WTC11 (cell line): ENCODE data around the gene POLE2. TPM values are rescaled to one million over a fixed set of nuclear protein-coding genes. Genes with fewer than 3 reads are reported as not detected.

ENCODE experiments used
- ATAC-seq: fragments of 200-7000 bp; cut with Tn5 transposase; 2 replicates; pipeline ENCODE4 v1.10.0; 2021; ENCODE audit warnings: mild to moderate bottlenecking, moderate library complexity
- CTCF ChIA-PET: fragments of 300-600 bp; sonication (Branson Sonifier 250); formaldehyde crosslinking; loops from one replicate; lab custom pipeline; 2021; ENCODE audit warnings: antibody characterized with exemption; lab: Charles Lee
- POLR2A ChIA-PET: fragments of 350-600 bp; sonication (Branson Sonifier 250); formaldehyde crosslinking; loops from one replicate; lab custom pipeline; 2021; ENCODE audit warnings: antibody characterized with exemption; lab: Charles Lee
- DNase-seq: peaks from one replicate; pipeline ENCODE4 v3.0.0; 2021; ENCODE audit warnings: low spot score
- H3K27ac Mint-ChIP-seq: 2 replicates; pipeline ENCODE4 v1.8.0; 2021; ENCODE audit warnings: mixed read lengths
- H3K27me3 Mint-ChIP-seq: 2 replicates; pipeline ENCODE4 v1.8.0; 2021; ENCODE audit warnings: low read depth, mild to moderate bottlenecking, moderate library complexity, mixed read lengths
- H3K36me3 Mint-ChIP-seq: 2 replicates; pipeline ENCODE4 v1.8.0; 2021; ENCODE audit warnings: mixed read lengths
- H3K4me1 Mint-ChIP-seq: 2 replicates; pipeline ENCODE4 v1.8.0; 2022; ENCODE audit warnings: mixed read lengths
- H3K4me3 Mint-ChIP-seq: 2 replicates; pipeline ENCODE4 v1.8.0; 2021; ENCODE audit warnings: mild to moderate bottlenecking, moderate library complexity, mixed read lengths
- H3K9me3 Mint-ChIP-seq: 2 replicates; pipeline ENCODE4 v1.8.0; 2021; ENCODE audit warnings: mixed read lengths
- CBFB ChIP-seq: sonication (generic); formaldehyde crosslinking; IDR thresholded peaks from 2 replicates; pipeline ENCODE4 v1.8.1; 2022; ENCODE audit warnings: mild to moderate bottlenecking, low read depth, missing genetic modification reagents
- FOXP1 ChIP-seq: sonication (generic); formaldehyde crosslinking; IDR thresholded peaks from 2 replicates; pipeline ENCODE4 v1.8.0; 2022; ENCODE audit warnings: missing genetic modification reagents, mild to moderate bottlenecking, moderate library complexity, borderline replicate concordance
- JAZF1 ChIP-seq: fragments of 250-450 bp; sonication (Bioruptor Pico); IDR thresholded peaks from 2 replicates; pipeline ENCODE4 v1.9.0; 2021; ENCODE audit warnings: moderate library complexity, mild to moderate bottlenecking, inconsistent platforms
- KAT7 ChIP-seq: sonication (generic); formaldehyde crosslinking; IDR thresholded peaks from 2 replicates; pipeline ENCODE4 v1.8.1; 2023; ENCODE audit warnings: missing genetic modification reagents, mild to moderate bottlenecking, borderline replicate concordance
- MXD4 ChIP-seq: fragments of 250-450 bp; sonication (Bioruptor Pico); IDR thresholded peaks from 2 replicates; pipeline ENCODE4 v1.8.0; 2021; ENCODE audit warnings: mild to moderate bottlenecking, moderate library complexity, borderline replicate concordance
- TCF7 ChIP-seq: sonication (generic); formaldehyde crosslinking; IDR thresholded peaks from 2 replicates; pipeline ENCODE4 v1.8.0; 2022; ENCODE audit warnings: mild to moderate bottlenecking, low read depth, missing genetic modification reagents, moderate library complexity
- TEAD4 ChIP-seq: sonication (generic); formaldehyde crosslinking; IDR thresholded peaks from 2 replicates; pipeline ENCODE4 v1.8.0; 2022; ENCODE audit warnings: mild to moderate bottlenecking, missing genetic modification reagents
- TP53 ChIP-seq: sonication (generic); formaldehyde crosslinking; IDR thresholded peaks from 2 replicates; pipeline ENCODE4 v1.8.1; 2023; ENCODE audit warnings: mild to moderate bottlenecking, missing genetic modification reagents
- ZNF121 ChIP-seq: sonication (generic); formaldehyde crosslinking; IDR thresholded peaks from 2 replicates; pipeline ENCODE4 v1.8.0; 2023; ENCODE audit warnings: missing genetic modification reagents
- ZNF219 ChIP-seq: sonication (generic); formaldehyde crosslinking; IDR thresholded peaks from 2 replicates; pipeline ENCODE4 v1.8.0; 2023; ENCODE audit warnings: missing genetic modification reagents, mild to moderate bottlenecking, borderline replicate concordance
- ZNF416 ChIP-seq: fragments of 250-450 bp; sonication (Bioruptor Pico); IDR thresholded peaks from 2 replicates; pipeline ENCODE4 v1.9.0; 2021; ENCODE audit warnings: mild to moderate bottlenecking, inconsistent platforms
- total RNA-seq: library from RNA; stranded (reverse); gene quantifications from 3 replicates; pipeline ENCODE4 v1.2.3, GENCODE V29; 2021
- TF ChIP-seq, protein P1 (sequence below): sonication (generic); formaldehyde crosslinking; IDR thresholded peaks from 2 replicates; pipeline ENCODE4 v1.8.1; 2022; ENCODE audit warnings: low read depth, mild to moderate bottlenecking, moderate library complexity, missing genetic modification reagents, borderline replicate concordance
- TF ChIP-seq, protein P2 (sequence below): fragments of 250-450 bp; sonication (Bioruptor Pico); IDR thresholded peaks from 2 replicates; pipeline ENCODE4 v1.9.0; 2021; ENCODE audit warnings: mild to moderate bottlenecking
- TF ChIP-seq, protein P3 (sequence below): sonication (generic); formaldehyde crosslinking; IDR thresholded peaks from 2 replicates; pipeline ENCODE4 v1.8.0; 2022; ENCODE audit warnings: mild to moderate bottlenecking, missing genetic modification reagents
- TF ChIP-seq, protein P4 (sequence below): fragments of 250-450 bp; sonication (Bioruptor Pico); IDR thresholded peaks from 2 replicates; pipeline ENCODE4 v1.9.0; 2021; ENCODE audit warnings: mild to moderate bottlenecking
- TF ChIP-seq, protein P5 (sequence below): sonication (generic); formaldehyde crosslinking; IDR thresholded peaks from 2 replicates; pipeline ENCODE4 v1.8.1; 2023; ENCODE audit warnings: mild to moderate bottlenecking, missing genetic modification reagents
- TF ChIP-seq, protein P6 (sequence below): sonication (generic); formaldehyde crosslinking; IDR thresholded peaks from 2 replicates; pipeline ENCODE4 v1.8.0; 2023; ENCODE audit warnings: mild to moderate bottlenecking, missing genetic modification reagents

The POLE2 gene
- total RNA-seq, 1 experiment from 2014 or later, result 24.6 TPM

DNA sequence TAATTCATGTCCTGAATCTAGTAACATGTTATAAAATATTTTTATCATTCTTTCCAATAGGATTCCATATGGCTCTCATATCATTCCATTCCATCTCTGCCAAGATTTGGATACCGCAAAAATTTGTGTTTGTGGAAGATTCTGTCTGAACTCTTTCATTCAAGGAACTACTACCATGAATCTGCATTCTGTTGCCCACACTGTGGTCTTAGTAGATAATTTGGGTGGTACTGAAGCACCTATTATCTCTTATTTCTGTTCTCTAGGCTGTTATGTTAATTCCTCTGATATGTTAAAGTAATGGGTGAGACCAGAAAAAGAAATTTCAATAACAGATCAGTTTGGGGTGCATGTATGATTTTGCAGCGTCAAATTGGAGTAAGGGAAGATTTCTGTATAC lies 73.8 kb downstream of the POLE2 start (continued):
- TF ChIP-seq, protein P1, sequence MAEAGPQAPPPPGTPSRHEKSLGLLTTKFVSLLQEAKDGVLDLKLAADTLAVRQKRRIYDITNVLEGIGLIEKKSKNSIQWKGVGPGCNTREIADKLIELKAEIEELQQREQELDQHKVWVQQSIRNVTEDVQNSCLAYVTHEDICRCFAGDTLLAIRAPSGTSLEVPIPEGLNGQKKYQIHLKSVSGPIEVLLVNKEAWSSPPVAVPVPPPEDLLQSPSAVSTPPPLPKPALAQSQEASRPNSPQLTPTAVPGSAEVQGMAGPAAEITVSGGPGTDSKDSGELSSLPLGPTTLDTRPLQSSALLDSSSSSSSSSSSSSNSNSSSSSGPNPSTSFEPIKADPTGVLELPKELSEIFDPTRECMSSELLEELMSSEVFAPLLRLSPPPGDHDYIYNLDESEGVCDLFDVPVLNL (CRISPR knock-in tag), result no peak
- TF ChIP-seq JAZF1 (CRISPR knock-in tag) (no peak), ZNF219 (CRISPR knock-in tag) (no peak), ZNF121 (no peak), MXD4 (CRISPR knock-in tag) (no peak), TP53 (CRISPR knock-in tag) (no peak)
- TF ChIP-seq, protein P2, sequence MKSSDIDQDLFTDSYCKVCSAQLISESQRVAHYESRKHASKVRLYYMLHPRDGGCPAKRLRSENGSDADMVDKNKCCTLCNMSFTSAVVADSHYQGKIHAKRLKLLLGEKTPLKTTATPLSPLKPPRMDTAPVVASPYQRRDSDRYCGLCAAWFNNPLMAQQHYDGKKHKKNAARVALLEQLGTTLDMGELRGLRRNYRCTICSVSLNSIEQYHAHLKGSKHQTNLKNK (CRISPR knock-in tag), result no peak
- TF ChIP-seq, all 79 proteins: peak for 0

DNA sequence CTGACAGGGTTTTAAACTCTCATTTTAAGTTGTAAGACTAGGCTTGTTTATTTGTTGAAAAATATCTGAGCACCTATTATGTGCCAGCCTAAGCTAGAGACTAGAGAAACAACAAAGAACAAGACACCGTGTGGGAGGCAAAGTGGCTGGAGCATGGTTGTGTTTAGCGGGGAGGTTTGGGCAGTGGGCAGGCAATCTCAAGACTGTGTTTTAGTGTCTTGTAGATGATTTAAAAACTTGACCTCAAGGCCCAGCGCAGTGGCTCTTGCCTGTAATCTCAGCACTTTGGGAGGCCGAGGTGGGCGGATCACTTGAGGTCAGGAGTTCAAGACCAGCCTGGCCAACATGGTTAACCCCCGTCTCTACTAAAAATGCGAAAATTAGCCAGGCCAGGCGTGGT lies 75.3 kb downstream of the POLE2 start:
- TF ChIP-seq, protein P3, sequence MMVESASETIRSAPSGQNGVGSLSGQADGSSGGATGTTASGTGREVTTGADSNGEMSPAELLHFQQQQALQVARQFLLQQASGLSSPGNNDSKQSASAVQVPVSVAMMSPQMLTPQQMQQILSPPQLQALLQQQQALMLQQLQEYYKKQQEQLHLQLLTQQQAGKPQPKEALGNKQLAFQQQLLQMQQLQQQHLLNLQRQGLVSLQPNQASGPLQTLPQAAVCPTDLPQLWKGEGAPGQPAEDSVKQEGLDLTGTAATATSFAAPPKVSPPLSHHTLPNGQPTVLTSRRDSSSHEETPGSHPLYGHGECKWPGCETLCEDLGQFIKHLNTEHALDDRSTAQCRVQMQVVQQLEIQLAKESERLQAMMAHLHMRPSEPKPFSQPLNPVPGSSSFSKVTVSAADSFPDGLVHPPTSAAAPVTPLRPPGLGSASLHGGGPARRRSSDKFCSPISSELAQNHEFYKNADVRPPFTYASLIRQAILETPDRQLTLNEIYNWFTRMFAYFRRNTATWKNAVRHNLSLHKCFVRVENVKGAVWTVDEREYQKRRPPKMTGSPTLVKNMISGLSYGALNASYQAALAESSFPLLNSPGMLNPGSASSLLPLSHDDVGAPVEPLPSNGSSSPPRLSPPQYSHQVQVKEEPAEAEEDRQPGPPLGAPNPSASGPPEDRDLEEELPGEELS, result no peak
- TF ChIP-seq, all 79 proteins: peak for 0
- Mint-ChIP-seq H3K9me3 (no peaks in the 10 kb centered on the region), H3K27me3 (no peaks in the 10 kb centered on the region), H3K36me3 (peaks cover 11% of the 10 kb centered on the region), H3K4me1 (no peaks in the 10 kb centered on the region), H3K27ac (peak overlapping the region; percentile 43; the same call in 1 of the 2 replicates), H3K4me3 (no peak overlapping the region)
- DNase-seq, result no peak
- no peak for ATAC-seq
- POLR2A ChIA-PET, result no interaction called here
- CTCF ChIA-PET, result interaction anchor here (1.0 kb wide), 1 partner anchor 8 kb away, joined by 3 read pairs; the partner anchor contains the start of genes MGAT2 and RPL36AL

DNA sequence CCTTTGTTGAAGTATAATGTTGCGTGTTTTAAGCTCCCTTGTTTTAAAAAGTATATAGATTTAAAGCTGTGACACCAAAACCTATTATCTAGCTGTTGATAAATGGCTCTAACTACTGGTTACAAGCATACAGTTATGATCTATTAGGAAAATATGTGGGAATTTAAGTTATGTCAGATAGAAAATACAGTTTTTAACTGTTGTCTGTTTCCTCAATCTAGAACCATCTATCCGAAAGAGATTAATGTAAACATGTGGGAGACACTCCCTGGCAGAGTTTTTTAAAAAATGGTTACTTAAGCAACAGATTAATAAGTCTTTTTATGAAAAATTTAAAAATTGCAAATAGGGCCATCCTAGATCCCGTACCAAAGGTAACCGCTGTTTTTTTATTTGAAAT lies 75.8 kb downstream of the POLE2 start:
- Mint-ChIP-seq H3K9me3 (no peaks in the 10 kb centered on the region), H3K27me3 (no peaks in the 10 kb centered on the region)
- TF ChIP-seq, protein P4, sequence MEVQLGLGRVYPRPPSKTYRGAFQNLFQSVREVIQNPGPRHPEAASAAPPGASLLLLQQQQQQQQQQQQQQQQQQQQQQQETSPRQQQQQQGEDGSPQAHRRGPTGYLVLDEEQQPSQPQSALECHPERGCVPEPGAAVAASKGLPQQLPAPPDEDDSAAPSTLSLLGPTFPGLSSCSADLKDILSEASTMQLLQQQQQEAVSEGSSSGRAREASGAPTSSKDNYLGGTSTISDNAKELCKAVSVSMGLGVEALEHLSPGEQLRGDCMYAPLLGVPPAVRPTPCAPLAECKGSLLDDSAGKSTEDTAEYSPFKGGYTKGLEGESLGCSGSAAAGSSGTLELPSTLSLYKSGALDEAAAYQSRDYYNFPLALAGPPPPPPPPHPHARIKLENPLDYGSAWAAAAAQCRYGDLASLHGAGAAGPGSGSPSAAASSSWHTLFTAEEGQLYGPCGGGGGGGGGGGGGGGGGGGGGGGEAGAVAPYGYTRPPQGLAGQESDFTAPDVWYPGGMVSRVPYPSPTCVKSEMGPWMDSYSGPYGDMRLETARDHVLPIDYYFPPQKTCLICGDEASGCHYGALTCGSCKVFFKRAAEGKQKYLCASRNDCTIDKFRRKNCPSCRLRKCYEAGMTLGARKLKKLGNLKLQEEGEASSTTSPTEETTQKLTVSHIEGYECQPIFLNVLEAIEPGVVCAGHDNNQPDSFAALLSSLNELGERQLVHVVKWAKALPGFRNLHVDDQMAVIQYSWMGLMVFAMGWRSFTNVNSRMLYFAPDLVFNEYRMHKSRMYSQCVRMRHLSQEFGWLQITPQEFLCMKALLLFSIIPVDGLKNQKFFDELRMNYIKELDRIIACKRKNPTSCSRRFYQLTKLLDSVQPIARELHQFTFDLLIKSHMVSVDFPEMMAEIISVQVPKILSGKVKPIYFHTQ (CRISPR knock-in tag), result no peak
- TF ChIP-seq, all 79 proteins: peak for 0
- ATAC-seq (no peak), DNase-seq (no peak)
- no peak overlapping the region for H3K4me3 Mint-ChIP-seq
- peaks cover 13% of the 10 kb centered on the region for H3K36me3 Mint-ChIP-seq
- peak overlapping the region; percentile 43; the same call in 1 of the 2 replicates for H3K27ac Mint-ChIP-seq
- ChIA-PET POLR2A (interaction anchor here (0.8 kb wide), 1 partner anchor 9 kb away, joined by 6 read pairs; the partner anchor contains the start of gene MGAT2), CTCF (interaction anchor here (1.0 kb wide), 1 partner anchor 9 kb away, joined by 3 read pairs; the partner anchor contains the start of genes MGAT2 and RPL36AL)
- no peaks in the 10 kb centered on the region for H3K4me1 Mint-ChIP-seq

DNA sequence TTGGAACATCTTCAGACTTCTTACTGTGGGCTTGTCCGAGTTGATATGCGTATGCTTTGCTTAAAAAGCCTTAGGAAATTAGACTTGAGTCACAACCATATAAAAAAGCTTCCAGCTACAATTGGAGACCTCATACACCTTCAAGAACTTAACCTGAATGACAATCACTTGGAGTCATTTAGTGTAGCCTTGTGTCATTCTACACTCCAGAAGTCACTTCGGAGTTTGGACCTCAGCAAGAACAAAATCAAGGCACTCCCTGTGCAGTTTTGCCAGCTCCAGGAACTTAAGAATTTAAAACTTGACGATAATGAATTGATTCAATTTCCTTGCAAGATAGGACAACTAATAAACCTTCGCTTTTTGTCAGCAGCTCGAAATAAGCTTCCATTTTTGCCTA lies 80.4 kb downstream of the POLE2 start:
- ChIA-PET CTCF (no interaction called here), POLR2A (no interaction called here)
- Mint-ChIP-seq H3K27me3 (no peaks in the 10 kb centered on the region), H3K4me3 (no peak overlapping the region), H3K27ac (no peak overlapping the region), H3K36me3 (peaks cover 24% of the 10 kb centered on the region), H3K9me3 (no peaks in the 10 kb centered on the region), H3K4me1 (no peaks in the 10 kb centered on the region)
- ATAC-seq, result no peak
- no peak for DNase-seq
- TF ChIP-seq MXD4 (CRISPR knock-in tag), result no peak
- TF ChIP-seq, protein P5, sequence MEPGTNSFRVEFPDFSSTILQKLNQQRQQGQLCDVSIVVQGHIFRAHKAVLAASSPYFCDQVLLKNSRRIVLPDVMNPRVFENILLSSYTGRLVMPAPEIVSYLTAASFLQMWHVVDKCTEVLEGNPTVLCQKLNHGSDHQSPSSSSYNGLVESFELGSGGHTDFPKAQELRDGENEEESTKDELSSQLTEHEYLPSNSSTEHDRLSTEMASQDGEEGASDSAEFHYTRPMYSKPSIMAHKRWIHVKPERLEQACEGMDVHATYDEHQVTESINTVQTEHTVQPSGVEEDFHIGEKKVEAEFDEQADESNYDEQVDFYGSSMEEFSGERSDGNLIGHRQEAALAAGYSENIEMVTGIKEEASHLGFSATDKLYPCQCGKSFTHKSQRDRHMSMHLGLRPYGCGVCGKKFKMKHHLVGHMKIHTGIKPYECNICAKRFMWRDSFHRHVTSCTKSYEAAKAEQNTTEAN (CRISPR knock-in tag), result no peak
- TF ChIP-seq, protein P6, sequence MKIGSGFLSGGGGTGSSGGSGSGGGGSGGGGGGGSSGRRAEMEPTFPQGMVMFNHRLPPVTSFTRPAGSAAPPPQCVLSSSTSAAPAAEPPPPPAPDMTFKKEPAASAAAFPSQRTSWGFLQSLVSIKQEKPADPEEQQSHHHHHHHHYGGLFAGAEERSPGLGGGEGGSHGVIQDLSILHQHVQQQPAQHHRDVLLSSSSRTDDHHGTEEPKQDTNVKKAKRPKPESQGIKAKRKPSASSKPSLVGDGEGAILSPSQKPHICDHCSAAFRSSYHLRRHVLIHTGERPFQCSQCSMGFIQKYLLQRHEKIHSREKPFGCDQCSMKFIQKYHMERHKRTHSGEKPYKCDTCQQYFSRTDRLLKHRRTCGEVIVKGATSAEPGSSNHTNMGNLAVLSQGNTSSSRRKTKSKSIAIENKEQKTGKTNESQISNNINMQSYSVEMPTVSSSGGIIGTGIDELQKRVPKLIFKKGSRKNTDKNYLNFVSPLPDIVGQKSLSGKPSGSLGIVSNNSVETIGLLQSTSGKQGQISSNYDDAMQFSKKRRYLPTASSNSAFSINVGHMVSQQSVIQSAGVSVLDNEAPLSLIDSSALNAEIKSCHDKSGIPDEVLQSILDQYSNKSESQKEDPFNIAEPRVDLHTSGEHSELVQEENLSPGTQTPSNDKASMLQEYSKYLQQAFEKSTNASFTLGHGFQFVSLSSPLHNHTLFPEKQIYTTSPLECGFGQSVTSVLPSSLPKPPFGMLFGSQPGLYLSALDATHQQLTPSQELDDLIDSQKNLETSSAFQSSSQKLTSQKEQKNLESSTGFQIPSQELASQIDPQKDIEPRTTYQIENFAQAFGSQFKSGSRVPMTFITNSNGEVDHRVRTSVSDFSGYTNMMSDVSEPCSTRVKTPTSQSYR, result no peak
- TF ChIP-seq KAT7 (CRISPR knock-in tag), result no peak
- no peak for TF ChIP-seq TCF7 (CRISPR knock-in tag)
- TF ChIP-seq, protein P3, result no peak
- TF ChIP-seq ZNF416, result no peak
- TF ChIP-seq CBFB, result no peak
- no peak for TF ChIP-seq TEAD4 (CRISPR knock-in tag)
- no peak for TF ChIP-seq FOXP1 (CRISPR knock-in tag)
